Thymus (tissue), 11 donors: Measurements from ENCODE around the gene SNX9. TPM values are rescaled to one million over a fixed set of nuclear protein-coding genes. Genes with fewer than 3 reads are reported as not detected.
"Not testable (repeated sequence)": the region's sequence is repeated elsewhere in the genome, so short reads cannot be mapped to it uniquely, and the experiment has no call there.

Experiments
- DNase-seq, 9 donors: peaks; one replicate each; pipeline ENCODE4 v3.0.0-alpha.2; 2013; ENCODE audit warnings: low spot score in 9 of 9, low read depth in 6 of 9, missing footprints in 1 of 9
- H3K27ac ChIP-seq, 2 donors: one replicate each; pipeline ENCODE4 v1.5.1; 2013; ENCODE audit warnings: control low read depth in 1 of 2, low read depth in 1 of 2, low read length in 1 of 2, mild to moderate bottlenecking in 1 of 2, moderate library complexity in 1 of 2
- H3K27me3 ChIP-seq, 2 donors: one replicate each; pipeline ENCODE4 v1.5.1; 2013; ENCODE audit warnings: low read length in 1 of 2; ENCODE audit not compliant: control insufficient read depth in 2 of 2, insufficient read depth in 1 of 2
- H3K36me3 ChIP-seq, 2 donors: one replicate each; pipeline ENCODE4 v1.5.1; 2013; ENCODE audit warnings: low read length in 1 of 2, mild to moderate bottlenecking in 1 of 2, moderate library complexity in 1 of 2; ENCODE audit not compliant: control insufficient read depth in 2 of 2, insufficient read depth in 2 of 2
- H3K4me1 ChIP-seq, 2 donors: one replicate each; pipeline ENCODE4 v1.5.1; 2013; ENCODE audit warnings: low read length in 2 of 2; ENCODE audit not compliant: control insufficient read depth in 2 of 2, insufficient read depth in 2 of 2
- H3K4me3 ChIP-seq, 2 donors: one replicate each; pipeline ENCODE4 v1.5.1; 2013; ENCODE audit warnings: low read length in 2 of 2, control low read depth in 1 of 2, mild to moderate bottlenecking in 1 of 2
- H3K9me3 ChIP-seq, 2 donors: one replicate each; pipeline ENCODE4 v1.5.1; 2013; ENCODE audit warnings: low read length in 1 of 2, mild to moderate bottlenecking in 1 of 2; ENCODE audit not compliant: control insufficient read depth in 2 of 2, insufficient read depth in 1 of 2
- WGBS: extraction: QIAGEN DNeasy Blood & Tissue Kit; methylation state at CpG from one replicate; pipeline ENCODE4 v1.1.7; 2013; 5-methylcytosine and 5-hydroxymethylcytosine counted together
- polyA plus RNA-seq: library from polyadenylated mRNA; stranded (reverse); fragments of 200-250 nt; gene quantifications from one replicate; pipeline ENCODE4 v1.2.3, GENCODE V29; 2013
- total RNA-seq: library from RNA; stranded (reverse); fragments of 120-200 nt; gene quantifications from one replicate; pipeline ENCODE4 v1.2.4, GENCODE V29; 2013
- donor health status: healthy.

The SNX9 gene
- total and polyA plus RNA-seq, 2 donors: 11.0 to 37.3 TPM

GRCh38 chr6:157927011-157927410 is 104.0 kb downstream of the SNX9 start:
- no peaks in the 10 kb centered on the region for H3K4me1 ChIP-seq
- no peak overlapping the region for H3K27ac ChIP-seq
- H3K4me3 ChIP-seq: no peak overlapping the region
- WGBS: 98% methylated on average over 7 of the region's 7 CpGs
- DNase-seq: no peak
- no peaks in the 10 kb centered on the region for H3K27me3 ChIP-seq
- H3K36me3 ChIP-seq: peaks cover 0 to 3% of the 10 kb centered on the region in 2 donors
- H3K9me3 ChIP-seq: no peaks in the 10 kb centered on the region

GRCh38 chr6:157928428-157928827 is 105.4 kb downstream of the SNX9 start:
- Histone ChIP-seq H3K27me3 (no peaks in the 10 kb centered on the region), H3K27ac (no peak overlapping the region), H3K36me3 (peaks cover 0 to 10% of the 10 kb centered on the region in 2 donors), H3K4me1 (no peaks in the 10 kb centered on the region), H3K4me3 (no peak overlapping the region), H3K9me3 (no peaks in the 10 kb centered on the region)
- no peak for DNase-seq
- WGBS: 84% methylated on average over 13 of the region's 13 CpGs

GRCh38 chr6:157929076-157929475 is 106.0 kb downstream of the SNX9 start:
- Histone ChIP-seq H3K27ac (no peak overlapping the region), H3K9me3 (no peaks in the 10 kb centered on the region), H3K4me3 (no peak overlapping the region), H3K4me1 (no peaks in the 10 kb centered on the region), H3K36me3 (peaks cover 0 to 13% of the 10 kb centered on the region in 2 donors), H3K27me3 (no peaks in the 10 kb centered on the region)
- WGBS: 97% methylated on average over 7 of the region's 7 CpGs
- no peak for DNase-seq

GRCh38 chr6:157929765-157930319 is 106.8 kb downstream of the SNX9 start:
- WGBS: 94% methylated on average over 3 of the region's 3 CpGs
- no peak for DNase-seq
- no peaks in the 10 kb centered on the region for H3K27me3 ChIP-seq
- no peaks in the 10 kb centered on the region for H3K4me1 ChIP-seq
- no peak overlapping the region for H3K4me3 ChIP-seq
- peaks cover 0 to 13% of the 10 kb centered on the region in 2 donors for H3K36me3 ChIP-seq
- no peaks in the 10 kb centered on the region for H3K9me3 ChIP-seq
- H3K27ac ChIP-seq: no peak overlapping the region

- DNase-seq: no peak
- Histone ChIP-seq H3K27ac (no peak overlapping the region), H3K4me3 (no peak overlapping the region), H3K4me1 (no peaks in the 10 kb centered on the region), H3K9me3 (no peaks in the 10 kb centered on the region), H3K36me3 (peaks cover 9 to 16% of the 10 kb centered on the region in 2 donors), H3K27me3 (no peaks in the 10 kb centered on the region)
- WGBS: 92% methylated on average over 2 of the region's 2 CpGs
These were observed 112.7 kb downstream of the SNX9 start for GRCh38 chr6:157935786-157936185.

GRCh38 chr6:157937318-157937717 is 114.3 kb downstream of the SNX9 start:
- 92% methylated on average over 3 of the region's 3 CpGs for WGBS
- Histone ChIP-seq H3K4me1 (no peaks in the 10 kb centered on the region), H3K36me3 (peaks cover 9 to 13% of the 10 kb centered on the region in 2 donors), H3K27ac (no peak overlapping the region), H3K27me3 (no peaks in the 10 kb centered on the region), H3K4me3 (no peak overlapping the region), H3K9me3 (no peaks in the 10 kb centered on the region)
- no peak for DNase-seq

GRCh38 chr6:157937916-157938315 is 114.9 kb downstream of the SNX9 start:
- WGBS: 97% methylated on average over 6 of the region's 6 CpGs
- no peak for DNase-seq
- Histone ChIP-seq H3K27ac (no peak overlapping the region), H3K9me3 (no peaks in the 10 kb centered on the region), H3K27me3 (no peaks in the 10 kb centered on the region), H3K36me3 (peaks cover 9 to 11% of the 10 kb centered on the region in 2 donors), H3K4me3 (no peak overlapping the region), H3K4me1 (no peaks in the 10 kb centered on the region)

- not testable (repeated sequence) for H3K27me3 ChIP-seq, H3K36me3 ChIP-seq, H3K9me3 ChIP-seq, DNase-seq, H3K4me1 ChIP-seq, H3K4me3 ChIP-seq, H3K27ac ChIP-seq
- WGBS: 94% methylated on average over 12 of the region's 12 CpGs
These were observed 117.5 kb downstream of the SNX9 start for GRCh38 chr6:157940375-157941036.

GRCh38 chr6:157941101-157941863 is 118.2 kb downstream of the SNX9 start:
- DNase-seq: no peak
- Histone ChIP-seq H3K27me3 (no peaks in the 10 kb centered on the region), H3K36me3 (peaks cover 7 to 9% of the 10 kb centered on the region in 2 donors), H3K4me3 (no peak overlapping the region), H3K4me1 (no peaks in the 10 kb centered on the region), H3K9me3 (peaks cover 0 to 4% of the 10 kb centered on the region in 2 donors), H3K27ac (no peak overlapping the region)
- 59% methylated on average over 13 of the region's 13 CpGs for WGBS
